NCI-H2029 (cell line): Measurements from ENCODE around the gene PRDM16.

Experiments
- DNase-seq: peaks from one replicate; lab custom pipeline; 2025; lab: John Stamatoyannopoulos, UW

The PRDM16 gene

GRCh38 chr1:3306583-3307291 lies 237.7 kb downstream of the PRDM16 start:
- DNase-seq = no peak

- DNase-seq = no peak
Measured at GRCh38 chr1:3307359-3307758, 238.4 kb downstream of the PRDM16 start.

- DNase-seq = no peak
Measured at GRCh38 chr1:3308053-3308452, 239.1 kb downstream of the PRDM16 start.

GRCh38 chr1:3310718-3311400 lies 241.9 kb downstream of the PRDM16 start:
- DNase-seq = no peak

GRCh38 chr1:3311711-3312110 lies 242.7 kb downstream of the PRDM16 start:
- no peak for DNase-seq

GRCh38 chr1:3312310-3312897 lies 243.4 kb downstream of the PRDM16 start:
- DNase-seq = no peak

GRCh38 chr1:3312898-3313575 lies 244.0 kb downstream of the PRDM16 start:
- no peak for DNase-seq

- DNase-seq = no peak
Measured at GRCh38 chr1:3313576-3313950, 244.6 kb downstream of the PRDM16 start.

- no peak for DNase-seq
Measured at GRCh38 chr1:3314491-3315381, 245.7 kb downstream of the PRDM16 start.

- DNase-seq = no peak
Measured at GRCh38 chr1:3315399-3316339, 246.7 kb downstream of the PRDM16 start.

- DNase-seq = no peak
Measured at GRCh38 chr1:3316340-3316943, 247.4 kb downstream of the PRDM16 start.

- DNase-seq = no peak
Measured at GRCh38 chr1:3317456-3317855, 248.5 kb downstream of the PRDM16 start.

- DNase-seq = no peak
Measured at GRCh38 chr1:3318329-3318728, 249.3 kb downstream of the PRDM16 start.

- no peak for DNase-seq
Measured at GRCh38 chr1:3319874-3320245, 250.9 kb downstream of the PRDM16 start.

GRCh38 chr1:3320246-3321152 lies 251.5 kb downstream of the PRDM16 start:
- DNase-seq = no peak

- DNase-seq = no peak
Measured at GRCh38 chr1:3321559-3322449, 252.8 kb downstream of the PRDM16 start.

GRCh38 chr1:3322450-3323020 lies 253.5 kb downstream of the PRDM16 start:
- no peak for DNase-seq
